GM21381 (cell line): Measurements from ENCODE around the gene MPPED1.

ENCODE experiments used
- ATAC-seq: cut with Tn5 transposase; IDR thresholded peaks from one replicate; pipeline ENCODE4 v1.9.1; 2021; ENCODE audit warnings: mild to moderate bottlenecking, moderate library complexity; ENCODE audit not compliant: unreplicated experiment

The MPPED1 gene

DNA sequence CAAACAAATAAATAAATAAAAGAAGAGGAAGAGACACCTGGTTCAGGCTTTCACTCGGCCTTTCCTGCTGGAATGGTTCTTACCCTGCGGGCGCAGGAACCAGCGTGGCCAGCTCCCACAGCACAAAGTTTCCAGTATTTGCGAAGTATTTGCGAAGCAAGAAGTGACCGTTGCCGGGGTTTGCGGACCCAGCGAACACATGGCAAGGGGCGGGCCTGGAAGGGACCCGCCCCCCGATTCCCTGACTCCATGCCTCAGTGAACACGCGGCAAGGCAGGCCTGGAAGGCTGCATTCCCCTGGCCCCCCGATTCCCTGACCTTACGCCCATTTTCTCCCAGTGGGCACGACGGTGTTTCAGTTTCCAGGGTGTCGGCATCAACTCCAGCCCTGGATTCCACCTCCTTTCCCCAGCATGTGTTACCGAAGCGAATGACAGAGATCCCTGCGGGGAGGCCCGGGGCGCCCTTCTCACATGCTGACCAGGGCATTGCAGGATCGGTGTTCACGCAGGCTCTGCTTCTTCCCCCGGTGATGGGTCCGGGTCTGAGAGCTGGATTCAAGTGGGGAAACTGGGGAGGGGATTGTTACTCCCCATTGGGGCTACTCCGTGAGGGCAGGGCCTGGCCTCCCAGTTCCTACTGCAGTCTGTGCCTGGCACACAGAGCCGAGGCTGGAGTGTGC is 102.8 kb downstream of the MPPED1 start:
- ATAC-seq: no peak

GRCh38 chr22:43515411-43515810 is 103.6 kb downstream of the MPPED1 start:
- ATAC-seq: no peak

DNA sequence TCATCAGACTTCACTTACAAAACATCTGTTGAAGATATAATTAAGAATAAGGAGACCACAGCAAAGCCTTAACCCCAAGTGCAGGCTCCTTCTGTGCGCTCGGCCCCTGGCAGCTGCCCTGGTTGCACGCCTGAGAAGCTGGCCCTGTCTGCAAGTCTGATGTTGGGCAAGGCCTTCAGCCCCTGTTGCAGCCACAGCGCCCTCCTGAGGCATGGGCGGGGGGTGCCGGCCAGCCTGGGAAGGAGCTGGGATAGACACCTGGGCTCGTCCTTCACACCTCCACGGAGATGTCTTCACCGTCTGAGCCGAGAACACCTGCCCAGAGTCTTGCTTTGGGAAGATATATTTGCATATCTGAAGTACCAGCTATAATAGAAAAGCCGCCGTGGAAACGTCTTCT is 104.1 kb downstream of the MPPED1 start:
- no peak for ATAC-seq

DNA sequence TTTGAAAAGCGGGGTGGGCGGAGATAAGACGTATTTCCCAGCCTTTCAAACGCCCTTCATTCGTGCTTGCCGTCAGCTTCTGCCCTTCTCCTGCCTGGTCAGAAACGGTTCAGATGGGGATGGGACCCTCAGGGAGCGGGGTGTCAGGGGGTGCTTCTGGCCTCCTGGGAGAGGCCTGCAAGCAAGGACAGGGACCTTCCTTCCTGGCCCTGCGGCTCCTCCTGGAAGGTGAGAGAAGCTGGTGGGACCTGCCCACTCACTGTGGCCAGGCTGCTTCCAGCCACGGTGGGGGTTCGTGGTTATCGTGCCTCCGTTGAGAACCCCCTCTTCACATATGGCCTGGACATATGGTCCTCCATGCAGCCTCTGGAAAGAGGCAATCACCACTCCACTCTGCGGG is 104.6 kb downstream of the MPPED1 start:
- no peak for ATAC-seq

GRCh38 chr22:43516996-43517635 is 105.3 kb downstream of the MPPED1 start:
- ATAC-seq: no peak

GRCh38 chr22:43520632-43521039 is 108.8 kb downstream of the MPPED1 start:
- ATAC-seq: no peak

GRCh38 chr22:43521716-43522115 is 109.9 kb downstream of the MPPED1 start:
- ATAC-seq: no peak

GRCh38 chr22:43526117-43526655 is 114.4 kb downstream of the MPPED1 start:
- ATAC-seq: no peak

DNA sequence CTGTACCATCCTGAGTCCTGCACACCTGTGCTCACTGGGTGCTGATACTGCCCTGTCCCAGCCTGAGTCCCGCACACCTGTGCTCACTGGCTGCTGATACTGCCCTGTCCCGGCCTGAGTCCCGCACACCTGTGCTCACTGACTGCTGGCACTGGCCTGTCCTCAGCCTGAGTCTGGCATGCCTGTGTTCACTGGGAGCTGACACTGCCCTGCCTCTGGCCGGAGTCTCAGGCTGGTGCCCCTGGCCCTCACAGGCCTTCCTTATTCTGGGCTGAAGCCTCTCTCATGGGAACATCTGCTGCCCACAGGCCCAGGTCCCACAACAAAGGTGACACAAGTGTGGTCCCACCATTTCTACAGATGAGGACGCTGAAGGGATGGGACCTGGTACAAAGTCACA is 115.1 kb downstream of the MPPED1 start:
- no peak for ATAC-seq

DNA sequence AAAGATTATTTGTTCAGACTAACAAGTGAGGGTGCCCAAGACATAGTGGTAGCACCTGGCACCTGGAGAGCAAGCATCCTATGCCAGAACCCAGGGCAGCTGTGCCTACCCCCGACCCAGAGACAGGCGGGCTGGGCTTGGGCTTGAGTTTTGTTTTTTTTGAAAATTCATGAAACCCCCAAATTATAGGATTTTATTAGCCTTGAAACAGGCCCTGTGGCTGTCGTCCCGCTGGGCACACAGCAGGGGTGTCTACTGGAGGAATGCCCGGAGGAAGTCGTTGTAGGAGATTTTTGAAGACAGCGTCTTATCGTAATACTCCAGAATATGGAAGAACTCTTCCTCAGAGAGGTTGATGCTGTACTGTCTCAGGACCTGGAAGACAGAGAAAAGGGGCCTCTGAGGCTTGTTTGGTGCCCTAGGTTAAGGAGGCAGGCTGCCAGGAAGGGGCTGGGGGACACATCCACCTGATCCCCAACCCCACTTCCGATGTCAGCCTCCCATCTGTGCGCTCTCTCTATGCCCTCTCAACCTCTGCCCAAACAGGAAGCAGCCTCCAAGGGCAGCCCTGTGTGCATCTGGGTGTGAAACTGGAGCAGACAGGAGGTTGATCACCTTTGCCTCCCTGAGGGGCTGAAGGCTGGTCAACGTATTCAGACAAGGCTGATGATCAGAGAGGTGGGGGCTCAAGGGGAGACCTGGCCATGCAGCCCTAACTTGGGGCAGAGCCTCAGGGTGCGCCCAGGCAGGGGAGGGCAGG is 117.0 kb downstream of the MPPED1 start:
- no peak for ATAC-seq

GRCh38 chr22:43529461-43529860 is 117.6 kb downstream of the MPPED1 start:
- ATAC-seq: no peak

- no peak for ATAC-seq
Measured at GRCh38 chr22:43529934-43530333, 118.1 kb downstream of the MPPED1 start.

- no peak for ATAC-seq
Measured at GRCh38 chr22:43530349-43531201, 118.8 kb downstream of the MPPED1 start.

DNA sequence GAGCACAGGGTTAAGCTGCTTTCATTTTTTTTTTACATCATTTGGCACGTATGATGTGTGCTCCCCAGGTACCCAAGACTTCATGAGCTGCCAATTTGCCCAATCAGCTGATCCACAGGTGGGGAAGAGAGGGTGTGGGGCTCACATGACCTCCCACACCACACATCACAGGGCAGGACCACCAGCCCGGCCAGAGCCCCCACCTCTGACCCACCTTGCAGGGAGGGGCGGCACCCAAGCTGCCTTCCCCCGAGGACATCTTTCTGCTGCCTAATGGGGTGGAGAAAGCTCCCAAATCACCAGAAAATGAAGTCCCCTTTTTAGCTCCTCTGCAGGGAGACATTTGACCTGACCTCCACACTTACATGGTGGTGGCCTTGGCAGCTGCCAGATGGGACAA is 119.8 kb downstream of the MPPED1 start:
- no peak for ATAC-seq

DNA sequence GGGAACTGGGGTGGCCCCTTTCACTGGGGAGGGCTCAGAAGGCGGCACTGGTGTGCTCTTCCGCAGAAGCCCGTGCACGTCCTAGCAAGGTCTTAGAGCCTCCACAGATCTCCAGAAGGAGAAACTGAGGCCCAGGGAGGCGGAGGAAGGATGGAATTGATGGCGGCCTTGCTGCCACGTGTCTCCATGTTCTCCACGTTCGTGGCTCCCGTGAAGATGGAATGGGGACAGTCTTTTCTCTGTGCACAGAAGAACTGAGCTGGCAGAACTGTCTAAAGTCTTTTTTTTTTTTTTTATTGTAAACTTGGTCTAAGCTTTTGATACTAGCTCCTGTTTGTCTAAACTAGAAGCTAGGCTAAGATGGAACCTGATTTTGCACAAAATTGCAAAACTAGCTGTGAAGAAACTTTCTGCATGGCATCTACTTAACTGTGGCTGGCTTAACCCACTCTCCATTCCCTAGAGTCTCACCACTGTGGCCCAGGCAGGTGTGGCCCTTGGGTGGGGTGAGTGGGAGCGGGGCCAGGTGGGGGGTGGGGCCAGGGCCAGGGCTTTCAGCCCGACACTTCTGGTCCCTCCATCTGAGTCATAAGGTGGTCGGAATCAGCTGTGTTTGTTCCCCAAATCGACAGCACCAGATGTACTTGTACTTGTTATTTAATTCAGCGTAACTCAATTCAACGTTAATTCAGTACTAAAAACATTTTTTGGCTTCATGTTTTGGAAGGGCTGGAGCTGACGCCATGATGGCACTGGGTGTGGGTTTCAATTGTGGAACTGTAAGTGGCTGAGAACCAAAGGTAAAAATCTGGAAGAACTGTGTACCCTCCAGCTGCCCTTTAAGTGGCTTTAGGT is 120.7 kb downstream of the MPPED1 start:
- no peak for ATAC-seq

GRCh38 chr22:43533156-43533530 is 121.3 kb downstream of the MPPED1 start:
- ATAC-seq: no peak

DNA sequence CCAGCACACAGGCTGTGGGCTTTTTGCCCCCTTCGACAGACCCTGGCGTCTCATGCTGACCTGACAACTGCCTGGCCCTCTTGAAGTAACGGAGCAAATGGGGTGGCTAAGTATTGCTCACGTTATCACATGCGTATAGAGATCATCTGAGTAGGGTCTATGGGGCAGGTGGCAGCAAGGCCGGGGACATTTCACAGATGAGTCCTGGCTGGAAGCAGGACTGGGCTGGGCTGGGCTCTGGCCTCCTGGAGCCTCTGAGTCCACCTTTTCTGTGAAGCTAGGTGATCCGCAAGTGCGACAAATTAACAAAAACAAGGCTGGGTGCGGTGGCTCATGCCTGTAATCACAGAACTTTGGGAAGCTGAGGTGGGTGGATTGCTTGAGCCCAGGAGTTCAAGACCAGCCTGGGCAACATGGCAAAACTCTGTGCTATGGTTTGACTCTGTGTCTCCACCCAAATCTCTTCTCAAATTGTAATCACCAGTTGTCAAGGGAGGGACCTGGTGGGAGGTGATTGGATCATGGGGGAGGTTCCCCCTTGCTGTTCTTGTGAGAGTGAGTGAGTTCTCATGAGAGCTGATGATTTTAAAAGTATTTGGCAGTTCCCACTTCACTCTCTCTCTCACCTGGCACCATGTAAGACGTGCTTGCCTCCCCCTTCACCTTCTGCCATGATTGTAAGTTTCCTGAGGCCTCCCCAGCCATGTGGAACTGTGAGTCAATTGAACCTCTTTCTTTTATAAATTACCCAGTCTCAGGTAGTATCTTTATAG is 122.0 kb downstream of the MPPED1 start:
- no peak for ATAC-seq

DNA sequence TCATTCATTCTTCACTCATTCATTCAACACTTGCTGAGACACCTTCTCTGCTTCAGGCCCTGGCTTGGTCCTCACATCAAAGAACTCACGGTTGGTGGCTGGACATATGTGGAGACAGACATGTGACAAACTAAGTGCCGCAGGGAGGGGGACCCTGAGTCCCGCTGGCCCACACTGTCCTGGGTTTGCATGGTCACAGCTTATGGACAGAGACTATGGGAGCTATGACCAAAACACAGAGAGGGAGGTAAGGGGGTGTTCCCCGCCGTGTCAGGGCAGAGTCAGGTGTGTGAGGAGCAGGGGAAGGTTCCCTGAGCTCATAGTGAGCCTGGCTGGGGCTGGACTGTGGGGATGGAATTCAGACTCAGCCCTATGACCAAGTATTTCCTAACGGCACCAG is 123.1 kb downstream of the MPPED1 start:
- no peak for ATAC-seq

- ATAC-seq: no peak
Measured at GRCh38 chr22:43535336-43535735, 123.5 kb downstream of the MPPED1 start.
